Spleen (tissue), 11 donors: ENCODE results near the gene C21orf91. TPM values are rescaled to one million over a fixed set of nuclear protein-coding genes. Genes with fewer than 3 reads are reported as not detected.

ENCODE experiments used
- DNase-seq: peaks from one replicate; pipeline ENCODE4 v3.0.0-alpha.2; 2020
- H3K27ac ChIP-seq, 8 donors: fragments of 200-600 bp; sonication (generic) in 7 of 8; 1 replicate in 4 of 8; 2 replicates in 4 of 8; pipeline versions ENCODE4 v1.5.0 to v1.8.0; 2016 to 2021; ENCODE audit warnings: inconsistent platforms in 4 of 8, mild to moderate bottlenecking in 4 of 8, moderate library complexity in 1 of 8
- H3K27me3 ChIP-seq, 7 donors: fragments of 200-600 bp; sonication (generic) in 6 of 7; replicated peaks in 1 of 7; 1 replicate in 4 of 7; 2 replicates in 3 of 7; pipeline versions ENCODE4 v1.5.0 to v1.8.0; 2016 to 2021; ENCODE audit warnings: inconsistent platforms in 3 of 7, mild to moderate bottlenecking in 1 of 7
- H3K36me3 ChIP-seq, 6 donors: fragments of 200-600 bp; sonication (generic) in 5 of 6; 1 replicate in 4 of 6; 2 replicates in 2 of 6; pipeline versions ENCODE4 v1.5.0 to v1.8.0; 2016 to 2021; ENCODE audit warnings: inconsistent platforms in 2 of 6
- H3K4me1 ChIP-seq, 6 donors: fragments of 200-600 bp; sonication (generic) in 5 of 6; 1 replicate in 3 of 6; 2 replicates in 3 of 6; pipeline versions ENCODE4 v1.5.0 to v1.8.0; 2016 to 2021; ENCODE audit warnings: inconsistent platforms in 3 of 6
- H3K4me3 ChIP-seq, 8 donors: fragments of 200-600 bp; sonication (generic) in 7 of 8; 1 replicate in 4 of 8; 2 replicates in 4 of 8; pipeline versions ENCODE4 v1.5.0 to v1.8.0; 2016 to 2021; ENCODE audit warnings: inconsistent platforms in 4 of 8, mild to moderate bottlenecking in 4 of 8, moderate library complexity in 2 of 8
- H3K9me3 ChIP-seq, 8 donors: fragments of 200-600 bp; sonication (generic) in 7 of 8; 1 replicate in 4 of 8; 2 replicates in 4 of 8; pipeline versions ENCODE4 v1.5.0 to v1.8.0; 2016 to 2021; ENCODE audit warnings: inconsistent platforms in 4 of 8
- POLR2A ChIP-seq, 3 donors: fragments of 450-650 bp; IDR thresholded peaks; one replicate each; pipeline ENCODE4 v1.5.1; 2017; ENCODE audit warnings: antibody characterized with exemption in 3 of 3, mild to moderate bottlenecking in 1 of 3
- POLR2AphosphoS5 ChIP-seq, 3 donors: sonication (generic); formaldehyde crosslinking; IDR thresholded peaks; one replicate each; pipeline ENCODE4 v1.5.1; 2017; ENCODE audit warnings: antibody characterized with exemption in 3 of 3
- WGBS, 5 donors: extraction: QIAGEN DNeasy Blood & Tissue Kit in 3 of 5; methylation state at CpG; one replicate each; pipeline versions ENCODE4 v1.1.5 to v1.1.7; 2013 to 2018; 5-methylcytosine and 5-hydroxymethylcytosine counted together
- intact Hi-C: fragments of 100-400 bp; cut with DNase I; formaldehyde crosslinking; loops from one replicate; pipeline ENCODE4 v1.15.0; 2023; ENCODE audit warnings: low total_unique reads
- polyA plus RNA-seq, 3 donors: library from polyadenylated mRNA; stranded (reverse); fragments of 200-250 nt; gene quantifications; one replicate each; pipeline ENCODE4 v1.2.1, GENCODE V29; 2013
- total RNA-seq, 7 donors: library from RNA; depleted of rRNA in 3 of 7; stranded (reverse); fragments of >200 nt in 3 of 7; fragmentation: NEBNext Ultra II Directional in 4 of 7; extraction: Animal tissue kit (Norgen Biotek cat#: 25700) in 4 of 7; gene quantifications; one replicate each; pipeline versions ENCODE4 v1.1.0 to v1.2.1, GENCODE V29; 2016 to 2021
- TF ChIP-seq, protein P1 (sequence below), 11 experiments: fragments of 200-600 bp in 7 of 11; fragments of 450-650 bp in 4 of 11; sonication (generic) in 4 of 11; IDR thresholded peaks in 8 of 11; conservative IDR thresholded peaks in 3 of 11; 1 replicate in 7 of 11; 2 replicates in 4 of 11; pipeline versions ENCODE4 v1.4.0 to v1.8.0; 2016 to 2021; ENCODE audit warnings: antibody characterized with exemption in 11 of 11, inconsistent platforms in 4 of 11, mild to moderate bottlenecking in 1 of 11
- donor health status: healthy with polysubstance abuse.
- donor health status: DM: no; HTN: no; CAD: no; lungs with moderate emphysema.
- donor health status: DM: no; HTN: no; CAD: no.
- donor health status: Bipolar disorder and iron deficiency.
- donor health status: healthy.
- donor health status: DM: no; HTN: no; CAD: no.
- donor health status: DM: yes; HTN: yes; CAD: no.

C21orf91 gene
- total and polyA plus RNA-seq, 10 donors, result 4.2 to 28.6 (median 17.9) TPM

DNA sequence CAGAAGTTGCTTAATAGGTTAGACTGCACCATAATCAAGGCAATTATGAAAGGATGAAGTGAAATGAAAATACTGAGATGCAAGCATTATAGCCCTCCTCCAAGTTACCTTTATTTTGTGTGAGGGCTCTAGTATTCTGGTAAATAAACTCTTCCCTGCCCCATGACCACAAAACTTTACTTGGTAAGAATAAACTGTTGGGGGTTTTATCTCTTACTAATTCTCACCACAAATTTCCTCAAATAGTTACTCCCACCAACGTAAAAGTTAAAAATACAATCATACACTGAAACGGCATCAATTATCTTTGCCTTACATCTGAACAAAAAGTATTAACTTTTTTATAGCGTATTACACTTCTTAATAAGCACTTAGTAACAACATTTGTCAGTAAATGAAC is 29.5 kb downstream of the C21orf91 start:
- WGBS, 5 donors, result 25 to 44% (median 32%) methylated on average over 3 of the region's 3 CpGs
- TF ChIP-seq POLR2AphosphoS5 (IDR thresholded peaks at IDR 0.05), result no peak
- TF ChIP-seq, protein P1, sequence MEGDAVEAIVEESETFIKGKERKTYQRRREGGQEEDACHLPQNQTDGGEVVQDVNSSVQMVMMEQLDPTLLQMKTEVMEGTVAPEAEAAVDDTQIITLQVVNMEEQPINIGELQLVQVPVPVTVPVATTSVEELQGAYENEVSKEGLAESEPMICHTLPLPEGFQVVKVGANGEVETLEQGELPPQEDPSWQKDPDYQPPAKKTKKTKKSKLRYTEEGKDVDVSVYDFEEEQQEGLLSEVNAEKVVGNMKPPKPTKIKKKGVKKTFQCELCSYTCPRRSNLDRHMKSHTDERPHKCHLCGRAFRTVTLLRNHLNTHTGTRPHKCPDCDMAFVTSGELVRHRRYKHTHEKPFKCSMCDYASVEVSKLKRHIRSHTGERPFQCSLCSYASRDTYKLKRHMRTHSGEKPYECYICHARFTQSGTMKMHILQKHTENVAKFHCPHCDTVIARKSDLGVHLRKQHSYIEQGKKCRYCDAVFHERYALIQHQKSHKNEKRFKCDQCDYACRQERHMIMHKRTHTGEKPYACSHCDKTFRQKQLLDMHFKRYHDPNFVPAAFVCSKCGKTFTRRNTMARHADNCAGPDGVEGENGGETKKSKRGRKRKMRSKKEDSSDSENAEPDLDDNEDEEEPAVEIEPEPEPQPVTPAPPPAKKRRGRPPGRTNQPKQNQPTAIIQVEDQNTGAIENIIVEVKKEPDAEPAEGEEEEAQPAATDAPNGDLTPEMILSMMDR (IDR thresholded peaks at IDR 0.05 in 8 of 11, conservative IDR thresholded peaks at IDR 0.05 in 3 of 11), result no peak
- no peak for TF ChIP-seq POLR2A (IDR thresholded peaks at IDR 0.05)
- Histone ChIP-seq H3K27me3 (no peaks in the 10 kb centered on the region), H3K36me3 (peaks cover 0 to 45% (median 6%) of the 10 kb centered on the region in 6 donors), H3K9me3 (peaks cover 0 to 4% (median 0%) of the 10 kb centered on the region in 8 donors), H3K4me3 (no peak overlapping the region), H3K4me1 (peaks cover 9 to 92% (median 53%) of the 10 kb centered on the region in 6 donors), H3K27ac (peak overlapping the region in 7 of 8 donors; percentile 26 to 64 (median 52))
- intact Hi-C loops, result no loop called here
- no peak for DNase-seq

DNA sequence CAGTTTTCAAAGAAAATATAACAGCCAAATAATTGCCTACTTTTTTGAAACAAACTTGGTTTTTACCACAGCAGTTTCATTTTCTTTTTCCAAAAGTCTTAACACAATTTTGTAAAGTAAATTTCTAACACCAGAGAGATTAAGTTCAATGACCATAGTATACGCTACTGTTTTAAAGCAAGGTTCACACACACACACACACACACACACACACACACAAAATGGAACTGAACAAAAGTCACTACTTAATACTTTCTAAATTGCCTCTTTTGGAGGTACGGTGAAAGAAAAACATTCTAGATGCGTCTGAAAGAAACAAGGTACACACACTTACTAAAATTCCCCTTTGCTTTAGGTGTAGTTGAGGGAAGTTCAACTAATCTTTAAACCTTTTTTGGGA is 30.1 kb downstream of the C21orf91 start:
- WGBS, 5 donors, result 20 to 52% (median 32%) methylated on average over 3 of the region's 3 CpGs
- peaks cover 4 to 92% (median 53%) of the 10 kb centered on the region in 6 donors for H3K4me1 ChIP-seq
- H3K9me3 ChIP-seq, result peaks cover 0 to 4% (median 0%) of the 10 kb centered on the region in 8 donors
- intact Hi-C loops, result no loop called here
- TF ChIP-seq POLR2A (IDR thresholded peaks at IDR 0.05), result no peak
- TF ChIP-seq, protein P1 (IDR thresholded peaks at IDR 0.05 in 8 of 11, conservative IDR thresholded peaks at IDR 0.05 in 3 of 11), result no peak
- TF ChIP-seq POLR2AphosphoS5 (IDR thresholded peaks at IDR 0.05), result no peak
- peaks cover 0 to 45% (median 6%) of the 10 kb centered on the region in 6 donors for H3K36me3 ChIP-seq
- no peak for DNase-seq
- H3K27ac ChIP-seq, result peak overlapping the region in 7 of 8 donors; percentile 11 to 64 (median 52)
- H3K4me3 ChIP-seq, result peak overlapping the region in 1 of 8 donors; percentile 14
- H3K27me3 ChIP-seq, result no peaks in the 10 kb centered on the region

DNA sequence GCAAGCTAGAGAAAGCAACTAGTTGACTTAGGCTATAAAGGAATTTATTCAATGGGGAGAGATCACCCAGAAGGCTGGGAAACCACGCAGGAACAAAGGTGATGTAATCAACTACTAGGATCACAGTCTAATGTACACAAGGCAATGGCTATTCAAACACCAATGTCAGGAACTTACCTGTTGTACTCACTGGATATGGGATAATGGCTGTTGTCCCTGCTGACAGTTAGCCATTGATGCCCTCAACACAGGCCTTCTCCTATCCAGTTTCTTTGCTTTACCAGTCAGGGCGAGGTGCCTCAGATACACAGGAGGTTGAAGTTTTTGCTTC is 32.3 kb downstream of the C21orf91 start:
- Histone ChIP-seq H3K4me1 (peaks cover 6 to 90% (median 58%) of the 10 kb centered on the region in 6 donors), H3K36me3 (peaks cover 0 to 31% (median 5%) of the 10 kb centered on the region in 6 donors), H3K4me3 (no peak overlapping the region), H3K27me3 (no peaks in the 10 kb centered on the region), H3K9me3 (peaks cover 0 to 4% (median 0%) of the 10 kb centered on the region in 8 donors), H3K27ac (peak overlapping the region in 5 of 8 donors; percentile 58 to 90 (median 88))
- TF ChIP-seq, protein P1 (IDR thresholded peaks at IDR 0.05 in 8 of 11, conservative IDR thresholded peaks at IDR 0.05 in 3 of 11), result no peak
- TF ChIP-seq POLR2A (IDR thresholded peaks at IDR 0.05) (no peak), POLR2AphosphoS5 (IDR thresholded peaks at IDR 0.05) (no peak)
- DNase-seq, result no peak
- WGBS, 5 donors, result 61 to 79% (median 70%) methylated on average over 2 of the region's 2 CpGs
- intact Hi-C loops, result no loop called here

DNA sequence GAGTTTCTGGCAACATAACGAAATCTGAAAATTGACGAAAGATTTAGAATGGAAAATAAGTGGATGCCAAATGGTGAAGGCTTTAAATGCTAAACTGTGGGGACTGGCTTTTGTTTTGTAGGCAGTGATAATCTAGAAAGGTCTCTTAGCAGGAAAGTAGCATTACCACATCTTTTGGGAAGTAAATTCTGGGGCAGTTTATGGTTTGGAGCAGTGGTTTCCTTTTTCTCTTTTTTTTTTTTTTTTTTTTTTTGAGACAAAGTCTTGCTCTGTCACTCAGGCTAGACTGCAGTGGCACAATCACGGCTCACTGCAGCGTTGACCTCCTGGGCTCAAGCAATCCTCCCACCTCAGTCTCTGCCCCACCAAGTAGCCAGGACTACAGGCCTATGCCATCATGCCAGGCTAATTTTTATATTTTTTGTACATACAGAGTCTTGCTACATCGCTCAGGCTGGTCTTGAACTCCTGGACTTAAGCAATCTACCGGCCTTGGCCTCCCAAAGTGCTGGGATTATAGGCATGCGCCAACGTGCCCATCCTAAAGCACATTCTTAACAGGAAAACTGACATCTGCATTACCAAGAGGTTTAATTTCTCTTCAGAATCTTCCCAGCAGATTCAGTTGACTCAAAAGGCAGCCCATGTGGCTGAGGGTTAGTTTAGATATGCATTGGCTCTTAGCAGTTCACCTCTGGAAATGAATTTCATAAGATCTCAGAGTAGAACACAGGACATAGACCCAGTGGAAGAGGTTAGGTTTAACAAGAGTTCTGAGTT is 32.9 kb downstream of the C21orf91 start:
- H3K27me3 ChIP-seq, result no peaks in the 10 kb centered on the region
- no peak overlapping the region for H3K4me3 ChIP-seq
- TF ChIP-seq POLR2AphosphoS5 (IDR thresholded peaks at IDR 0.05) (no peak), POLR2A (IDR thresholded peaks at IDR 0.05) (no peak)
- TF ChIP-seq, protein P1 (IDR thresholded peaks at IDR 0.05 in 8 of 11, conservative IDR thresholded peaks at IDR 0.05 in 3 of 11), result no peak
- H3K9me3 ChIP-seq, result peaks cover 0 to 4% (median 0%) of the 10 kb centered on the region in 8 donors
- peak; percentile 78 for DNase-seq
- H3K4me1 ChIP-seq, result peaks cover 11 to 91% (median 62%) of the 10 kb centered on the region in 6 donors
- H3K36me3 ChIP-seq, result peaks cover 0 to 26% (median 5%) of the 10 kb centered on the region in 6 donors
- 66 to 85% (median 69%) methylated on average over 8 of the region's 8 CpGs for WGBS, 5 donors
- intact Hi-C loops, result no loop called here
- H3K27ac ChIP-seq, result peak overlapping the region in 5 of 8 donors; percentile 87 to 90 (median 88)
